Duodenal mucosa (tissue), 2 donors: ENCODE measurements around the gene EPHB2.

ENCODE experiments used
- H3K27ac ChIP-seq: one replicate; pipeline ENCODE4 v1.7.0; 2013; ENCODE audit warnings: low read depth, low read length
- H3K27me3 ChIP-seq, 2 donors: one replicate each; pipeline ENCODE4 v1.7.0; 2013; ENCODE audit warnings: low read length in 2 of 2, control low read depth in 1 of 2; ENCODE audit not compliant: insufficient read depth in 2 of 2, control insufficient read depth in 1 of 2
- H3K36me3 ChIP-seq, 2 donors: one replicate each; pipeline ENCODE4 v1.7.0; 2013; ENCODE audit warnings: low read length in 2 of 2, control low read depth in 1 of 2; ENCODE audit not compliant: insufficient read depth in 2 of 2, control insufficient read depth in 1 of 2
- H3K4me1 ChIP-seq, 2 donors: one replicate each; pipeline ENCODE4 v1.7.0; 2013; ENCODE audit warnings: low read length in 2 of 2, control low read depth in 1 of 2; ENCODE audit not compliant: insufficient read depth in 2 of 2, control insufficient read depth in 1 of 2
- H3K4me3 ChIP-seq, 2 donors: one replicate each; pipeline ENCODE4 v1.7.0; 2013; ENCODE audit warnings: low read length in 2 of 2, low read depth in 1 of 2
- H3K9ac ChIP-seq, 2 donors: one replicate each; pipeline ENCODE4 v1.7.0; 2013; ENCODE audit warnings: low read length in 2 of 2, low read depth in 1 of 2
- H3K9me3 ChIP-seq, 2 donors: one replicate each; pipeline ENCODE4 v1.7.0; 2013; ENCODE audit warnings: low read length in 2 of 2, control low read depth in 1 of 2; ENCODE audit not compliant: control insufficient read depth in 1 of 2

The EPHB2 gene

DNA sequence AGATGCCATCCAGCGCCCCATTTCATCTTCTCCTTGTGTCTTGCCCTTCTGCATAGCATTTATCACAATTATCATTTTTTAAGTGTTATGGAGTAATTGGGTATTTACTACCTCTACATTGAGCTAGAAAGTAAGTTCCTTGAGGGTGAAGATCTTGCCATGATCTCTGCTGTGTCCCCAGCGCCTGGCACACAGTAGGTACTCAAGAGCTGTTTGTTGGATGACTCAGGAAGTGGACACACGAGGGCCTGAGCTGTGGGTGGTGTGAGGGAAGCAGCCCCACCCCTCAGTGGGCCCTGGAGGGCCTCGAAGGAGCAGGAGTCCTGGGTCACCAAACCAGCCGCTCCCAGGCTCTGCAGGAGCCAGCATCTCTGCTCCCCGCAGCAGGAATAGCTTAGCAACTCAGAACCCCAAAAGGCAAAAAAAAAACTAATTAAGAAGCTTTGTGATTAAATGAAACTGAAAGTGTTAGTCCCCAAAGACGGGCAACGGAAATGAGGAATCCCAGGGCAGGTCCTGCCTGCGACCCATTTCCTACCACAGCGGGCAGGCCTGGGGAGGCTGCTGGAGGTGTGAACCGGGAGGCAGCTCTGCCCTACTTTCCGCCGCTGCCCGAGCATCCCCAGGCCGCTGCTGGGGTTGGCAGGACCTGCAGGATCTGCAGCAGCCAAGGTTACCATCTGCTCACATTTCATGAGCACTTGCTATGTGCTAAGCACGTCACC is 174.3 kb downstream of the EPHB2 start:
- no peak overlapping the region for H3K4me3 ChIP-seq
- H3K4me1 ChIP-seq: no peaks in the 10 kb centered on the region
- H3K27me3 ChIP-seq: no peaks in the 10 kb centered on the region
- H3K27ac ChIP-seq: no peak overlapping the region
- H3K9ac ChIP-seq: no peak overlapping the region
- peaks cover 0 to 39% of the 10 kb centered on the region in 2 donors for H3K36me3 ChIP-seq
- no peaks in the 10 kb centered on the region for H3K9me3 ChIP-seq

DNA sequence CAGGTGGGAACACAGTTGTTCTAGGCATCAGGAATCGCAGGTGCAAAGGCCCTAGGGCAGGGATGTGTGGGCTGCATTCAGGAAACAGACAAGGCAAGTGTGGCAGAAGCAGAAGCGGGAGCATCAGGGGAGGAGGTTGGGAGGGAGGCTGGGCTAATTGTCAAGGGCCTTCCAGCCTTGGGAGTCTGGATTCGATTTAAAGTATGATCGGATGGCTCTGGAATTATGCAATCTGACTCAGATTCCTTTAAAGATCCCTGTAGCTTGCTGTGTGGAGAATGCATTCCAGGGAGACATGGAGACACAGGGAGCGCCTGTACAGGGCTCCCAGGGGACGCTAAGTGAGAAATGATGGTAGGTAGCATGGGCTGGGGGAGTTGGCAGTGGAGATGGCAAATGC is 175.6 kb downstream of the EPHB2 start:
- H3K36me3 ChIP-seq: peaks cover 0 to 31% of the 10 kb centered on the region in 2 donors

DNA sequence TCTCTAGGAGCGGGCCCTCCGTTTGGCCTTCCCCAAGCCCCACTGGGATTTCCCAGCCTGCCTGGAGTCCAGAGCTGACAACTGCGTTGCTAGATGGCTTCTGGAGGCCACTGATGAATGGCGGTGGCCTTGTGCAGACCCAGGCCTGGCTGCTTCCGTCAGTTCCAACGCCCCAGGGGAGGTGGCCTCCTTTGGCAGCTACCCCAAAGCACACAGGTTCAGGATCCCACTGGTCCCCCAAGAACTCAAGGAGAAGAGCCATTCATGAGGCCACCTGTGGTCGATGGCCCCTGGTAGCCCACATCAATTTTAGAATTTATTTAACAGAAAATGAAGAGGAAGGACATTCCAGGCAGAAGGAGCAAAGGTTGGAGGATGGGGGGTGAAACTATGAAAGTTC is 176.9 kb downstream of the EPHB2 start:
- H3K27ac ChIP-seq: no peak overlapping the region
- no peak overlapping the region for H3K9ac ChIP-seq

More for the DNA sequence above, 175.6 kb downstream of the EPHB2 start:
- Histone ChIP-seq H3K9me3 (no peaks in the 10 kb centered on the region), H3K27ac (no peak overlapping the region), H3K9ac (no peak overlapping the region), H3K4me3 (no peak overlapping the region), H3K27me3 (no peaks in the 10 kb centered on the region), H3K4me1 (no peaks in the 10 kb centered on the region)

DNA sequence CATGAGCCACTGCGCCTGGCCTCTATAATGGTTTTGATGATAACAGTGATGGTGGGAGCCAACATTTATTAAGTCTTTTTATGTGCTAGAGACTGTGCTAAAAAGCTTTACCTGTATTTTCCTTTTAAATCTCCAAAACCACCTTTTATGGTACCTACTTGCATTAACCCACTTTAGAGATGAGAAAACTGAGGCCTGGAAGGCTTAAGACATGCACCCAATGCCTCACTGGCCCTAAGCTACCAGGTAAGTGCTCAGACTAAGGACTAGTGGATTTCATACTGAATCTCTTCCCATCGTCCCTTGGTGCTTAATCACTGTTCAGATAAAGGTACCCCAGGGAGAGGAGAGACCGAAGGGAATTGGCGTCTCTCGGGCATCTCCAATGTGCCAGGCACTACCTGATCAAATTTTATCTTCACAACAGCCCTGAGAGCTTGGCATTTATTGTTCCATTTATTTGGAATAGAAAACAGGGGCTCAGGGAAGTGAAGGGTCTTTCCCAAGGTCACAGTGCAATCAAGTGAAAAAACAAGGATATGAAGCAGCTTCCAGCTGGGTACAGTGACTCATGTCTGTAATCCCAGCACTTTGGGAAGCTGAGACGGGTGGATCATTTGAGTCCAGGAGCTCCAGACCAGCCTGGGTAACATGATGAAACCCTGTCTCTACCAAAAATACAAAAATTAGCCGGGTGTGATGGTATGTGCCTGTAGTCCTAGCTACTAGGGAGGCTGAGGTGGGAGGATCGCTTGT is 177.9 kb downstream of the EPHB2 start:
- Histone ChIP-seq H3K4me3 (no peak overlapping the region), H3K27me3 (no peaks in the 10 kb centered on the region), H3K36me3 (peaks cover 4 to 30% of the 10 kb centered on the region in 2 donors), H3K9me3 (no peaks in the 10 kb centered on the region), H3K9ac (no peak overlapping the region), H3K4me1 (no peaks in the 10 kb centered on the region), H3K27ac (no peak overlapping the region)

More for the DNA sequence above, 176.9 kb downstream of the EPHB2 start:
- Histone ChIP-seq H3K4me3 (no peak overlapping the region), H3K36me3 (peaks cover 0 to 30% of the 10 kb centered on the region in 2 donors), H3K4me1 (no peaks in the 10 kb centered on the region), H3K9me3 (no peaks in the 10 kb centered on the region), H3K27me3 (no peaks in the 10 kb centered on the region)

DNA sequence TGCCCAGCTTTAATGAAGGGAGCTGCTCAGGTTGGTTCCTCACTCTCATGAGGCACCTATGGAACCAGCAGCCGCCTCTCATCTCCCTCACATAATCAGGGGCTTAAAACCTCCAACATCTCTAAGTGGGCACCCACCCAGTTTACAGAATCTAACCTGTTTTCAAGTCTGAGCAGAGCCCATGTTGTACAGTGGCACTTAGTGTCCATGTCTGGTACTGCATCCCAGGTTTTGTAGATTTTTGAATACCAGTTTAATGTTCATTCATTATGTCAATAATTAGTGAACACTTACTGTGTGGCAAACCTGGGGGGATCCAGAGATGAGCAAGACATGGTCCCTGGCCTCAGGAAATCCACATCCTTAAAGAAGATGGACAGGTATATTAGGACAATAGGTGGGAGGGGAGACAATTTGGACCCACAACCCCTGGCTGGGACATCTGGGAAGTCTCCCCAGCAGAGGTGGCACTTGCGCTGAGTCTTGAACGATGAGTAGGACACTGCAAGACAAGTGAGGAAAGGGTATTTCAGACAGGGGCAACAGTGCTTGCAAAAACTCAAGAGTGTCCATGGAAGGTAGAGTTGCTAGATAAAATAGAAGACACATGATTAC is 178.7 kb downstream of the EPHB2 start:
- Histone ChIP-seq H3K27ac (no peak overlapping the region), H3K9me3 (no peaks in the 10 kb centered on the region), H3K27me3 (no peaks in the 10 kb centered on the region), H3K9ac (no peak overlapping the region), H3K4me1 (no peaks in the 10 kb centered on the region), H3K36me3 (peaks cover 6 to 35% of the 10 kb centered on the region in 2 donors), H3K4me3 (no peak overlapping the region)

DNA sequence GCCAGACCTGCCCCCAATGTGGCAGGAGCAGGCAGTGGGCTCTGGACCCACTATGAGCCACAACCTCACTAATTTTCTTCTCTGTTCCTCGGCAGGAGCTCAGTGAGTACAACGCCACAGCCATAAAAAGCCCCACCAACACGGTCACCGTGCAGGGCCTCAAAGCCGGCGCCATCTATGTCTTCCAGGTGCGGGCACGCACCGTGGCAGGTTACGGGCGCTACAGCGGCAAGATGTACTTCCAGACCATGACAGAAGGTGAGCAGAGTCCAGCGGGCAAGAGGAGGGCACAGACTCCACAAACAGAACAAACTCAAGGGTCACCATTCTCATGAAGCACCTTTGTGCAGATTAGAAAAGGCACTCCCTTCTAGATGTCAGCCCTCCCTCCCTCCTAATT is 182.2 kb downstream of the EPHB2 start:
- H3K27ac ChIP-seq: no peak overlapping the region
- H3K9me3 ChIP-seq: no peaks in the 10 kb centered on the region
- H3K4me3 ChIP-seq: no peak overlapping the region
- H3K9ac ChIP-seq: no peak overlapping the region
- no peaks in the 10 kb centered on the region for H3K4me1 ChIP-seq
- peaks cover 13 to 55% of the 10 kb centered on the region in 2 donors for H3K36me3 ChIP-seq
- H3K27me3 ChIP-seq: no peaks in the 10 kb centered on the region

DNA sequence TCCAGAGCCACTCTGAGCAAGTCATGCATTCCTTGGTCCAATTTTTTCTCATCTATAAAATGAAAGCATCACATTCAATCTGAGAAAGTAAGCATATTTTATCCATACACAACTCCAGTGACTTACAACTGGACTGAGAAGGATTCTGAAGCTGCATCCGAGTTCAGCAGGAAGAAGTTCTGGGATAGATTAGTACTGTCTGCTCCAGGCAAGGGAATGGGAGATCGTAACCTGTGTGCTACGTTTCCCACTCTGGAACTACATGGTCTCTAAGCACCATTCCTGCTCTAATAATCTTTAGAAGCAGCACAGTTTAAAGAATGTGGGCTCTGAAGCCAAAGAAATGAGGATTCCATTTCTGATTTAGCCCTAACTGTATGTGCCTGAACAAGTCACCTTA is 182.7 kb downstream of the EPHB2 start:
- Histone ChIP-seq H3K27ac (no peak overlapping the region), H3K36me3 (peaks cover 13 to 57% of the 10 kb centered on the region in 2 donors), H3K4me3 (no peak overlapping the region), H3K9me3 (no peaks in the 10 kb centered on the region), H3K9ac (no peak overlapping the region), H3K27me3 (no peaks in the 10 kb centered on the region), H3K4me1 (no peaks in the 10 kb centered on the region)

DNA sequence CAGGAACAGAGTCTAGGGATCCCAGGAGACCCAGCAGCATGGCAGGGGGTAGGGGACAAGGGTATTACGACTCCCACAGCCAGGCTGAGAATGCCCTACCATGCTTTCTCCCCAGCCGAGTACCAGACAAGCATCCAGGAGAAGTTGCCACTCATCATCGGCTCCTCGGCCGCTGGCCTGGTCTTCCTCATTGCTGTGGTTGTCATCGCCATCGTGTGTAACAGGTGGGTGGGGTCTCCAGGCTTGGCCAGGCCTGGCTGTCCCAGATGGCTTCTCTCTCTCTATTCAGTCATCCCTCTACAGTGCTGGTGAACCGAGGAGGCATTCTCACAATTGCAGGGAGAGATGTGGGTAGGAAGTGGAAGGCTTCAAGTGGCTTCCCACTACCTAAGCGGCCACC is 184.7 kb downstream of the EPHB2 start:
- Histone ChIP-seq H3K9ac (no peak overlapping the region), H3K36me3 (peaks cover 13 to 59% of the 10 kb centered on the region in 2 donors), H3K4me1 (no peaks in the 10 kb centered on the region), H3K27me3 (no peaks in the 10 kb centered on the region), H3K27ac (no peak overlapping the region), H3K9me3 (no peaks in the 10 kb centered on the region), H3K4me3 (no peak overlapping the region)

DNA sequence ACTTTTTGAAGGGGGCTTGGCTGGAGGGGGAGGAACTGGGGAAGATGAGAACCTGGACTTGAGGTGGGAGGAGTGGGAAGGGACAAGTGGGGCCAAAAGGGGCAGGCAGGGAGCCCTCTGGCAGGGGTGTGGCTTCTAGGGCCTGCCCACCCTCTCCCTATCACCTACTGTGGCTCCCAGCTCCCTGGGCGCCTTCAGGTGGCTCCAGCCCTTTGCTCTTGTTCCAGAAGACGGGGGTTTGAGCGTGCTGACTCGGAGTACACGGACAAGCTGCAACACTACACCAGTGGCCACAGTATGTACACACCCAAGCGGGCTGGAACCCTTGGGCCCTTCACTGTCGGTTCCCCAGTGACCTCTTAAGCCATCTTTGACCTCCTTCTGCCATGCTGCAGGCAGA is 185.5 kb downstream of the EPHB2 start:
- H3K36me3 ChIP-seq: peaks cover 13 to 60% of the 10 kb centered on the region in 2 donors
- no peaks in the 10 kb centered on the region for H3K9me3 ChIP-seq
- no peak overlapping the region for H3K4me3 ChIP-seq
- H3K27me3 ChIP-seq: no peaks in the 10 kb centered on the region
- H3K9ac ChIP-seq: no peak overlapping the region
- H3K27ac ChIP-seq: no peak overlapping the region
- no peaks in the 10 kb centered on the region for H3K4me1 ChIP-seq

DNA sequence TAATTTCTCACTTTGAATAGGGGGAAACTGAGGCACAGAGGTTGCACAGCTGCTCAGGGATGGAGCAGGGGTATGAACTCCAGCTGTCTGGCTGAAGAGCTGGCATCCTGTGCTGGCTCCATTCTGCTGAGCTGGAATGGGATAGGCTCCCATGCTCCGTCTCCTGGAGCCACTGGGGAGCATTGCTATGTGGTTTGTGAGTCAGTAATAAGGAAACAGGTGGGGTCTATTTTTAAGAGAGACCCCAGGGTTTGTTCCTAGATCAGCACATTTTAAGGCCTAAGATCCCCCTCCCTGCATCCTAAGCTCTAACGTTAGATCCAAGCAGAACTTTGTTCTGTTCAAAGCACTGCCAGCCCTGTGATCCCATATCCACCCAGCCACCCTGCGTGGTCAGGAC is 189.8 kb downstream of the EPHB2 start:
- H3K27ac ChIP-seq: no peak overlapping the region
- H3K9ac ChIP-seq: no peak overlapping the region
- H3K4me3 ChIP-seq: no peak overlapping the region
- H3K4me1 ChIP-seq: no peaks in the 10 kb centered on the region
- peaks cover under 1 to 35% of the 10 kb centered on the region in 2 donors for H3K36me3 ChIP-seq
- H3K27me3 ChIP-seq: no peaks in the 10 kb centered on the region
- H3K9me3 ChIP-seq: no peaks in the 10 kb centered on the region
